Liver (tissue), 9 donors: Measurements from ENCODE around the gene TOM1L2. TPM values are rescaled to one million over a fixed set of nuclear protein-coding genes. Genes with fewer than 3 reads are reported as not detected.

Experiments
- DNase-seq: peaks from one replicate; pipeline ENCODE4 v3.0.0-alpha.2; 2017; ENCODE audit warnings: low spot score
- H3K27ac ChIP-seq, 2 donors: one replicate each; pipeline ENCODE4 v1.7.0; 2013; ENCODE audit warnings: inconsistent platforms in 2 of 2, low read length in 2 of 2, control low read depth in 1 of 2, low read depth in 1 of 2, mild to moderate bottlenecking in 1 of 2
- H3K27me3 ChIP-seq, 4 donors: one replicate each; pipeline versions ENCODE4 v1.6.1 to v1.7.0; 2013; ENCODE audit warnings: low read length in 3 of 4, inconsistent platforms in 1 of 4, mild to moderate bottlenecking in 1 of 4, moderate library complexity in 1 of 4; ENCODE audit not compliant: control insufficient read depth in 4 of 4, insufficient read depth in 4 of 4
- H3K36me3 ChIP-seq, 4 donors: one replicate each; pipeline versions ENCODE4 v1.6.1 to v1.7.0; 2013; ENCODE audit warnings: low read length in 3 of 4, mild to moderate bottlenecking in 3 of 4, low read depth in 1 of 4, moderate library complexity in 1 of 4; ENCODE audit not compliant: control insufficient read depth in 4 of 4, insufficient read depth in 3 of 4
- H3K4me1 ChIP-seq, 4 donors: one replicate each; pipeline versions ENCODE4 v1.6.1 to v1.7.0; 2013; ENCODE audit warnings: low read length in 3 of 4, mild to moderate bottlenecking in 3 of 4, moderate library complexity in 1 of 4; ENCODE audit not compliant: control insufficient read depth in 4 of 4, insufficient read depth in 4 of 4
- H3K4me3 ChIP-seq, 3 donors: one replicate each; pipeline versions ENCODE4 v1.6.1 to v1.7.0; 2013; ENCODE audit warnings: low read length in 3 of 3, control low read depth in 1 of 3, low read depth in 1 of 3, mild to moderate bottlenecking in 1 of 3
- H3K9ac ChIP-seq, 2 donors: one replicate each; pipeline ENCODE4 v1.7.0; 2013; ENCODE audit warnings: low read length in 2 of 2, mild to moderate bottlenecking in 2 of 2, moderate library complexity in 2 of 2, control low read depth in 1 of 2, low read depth in 1 of 2
- H3K9me3 ChIP-seq, 4 donors: one replicate each; pipeline versions ENCODE4 v1.6.1 to v1.7.0; 2013; ENCODE audit warnings: low read length in 3 of 4; ENCODE audit not compliant: control insufficient read depth in 4 of 4
- GABPA ChIP-seq, 2 donors: IDR thresholded peaks in 1 of 2; conservative IDR thresholded peaks in 1 of 2; 2 replicates each; pipeline ENCODE4 v1.6.1; 2016; ENCODE audit warnings: antibody characterized with exemption in 2 of 2, mild to moderate bottlenecking in 1 of 2, moderate library complexity in 1 of 2
- HNF4A ChIP-seq, 2 donors: conservative IDR thresholded peaks; 2 replicates each; pipeline ENCODE4 v1.6.1; 2016; ENCODE audit warnings: antibody characterized with exemption in 2 of 2, mild to moderate bottlenecking in 2 of 2
- NR2F2 ChIP-seq: IDR thresholded peaks from 2 replicates; pipeline ENCODE4 v1.6.1; 2016; ENCODE audit warnings: antibody characterized with exemption
- RAD21 ChIP-seq, 2 donors: IDR thresholded peaks; 2 replicates each; pipeline ENCODE4 v1.6.1; 2016; ENCODE audit warnings: antibody characterized with exemption in 2 of 2, mild to moderate bottlenecking in 2 of 2
- RXRA ChIP-seq, 2 donors: IDR thresholded peaks; 2 replicates each; pipeline ENCODE4 v1.6.1; 2017 to 2018; ENCODE audit warnings: antibody characterized with exemption in 2 of 2, mild to moderate bottlenecking in 1 of 2
- SP1 ChIP-seq: IDR thresholded peaks from 2 replicates; pipeline ENCODE4 v1.6.1; 2018; ENCODE audit warnings: antibody characterized with exemption, mild to moderate bottlenecking
- WGBS: extraction: QIAGEN DNeasy Blood & Tissue Kit; methylation state at CpG from one replicate; pipeline ENCODE4 v1.1.7; 2013; 5-methylcytosine and 5-hydroxymethylcytosine counted together
- polyA plus RNA-seq, 2 donors: library from polyadenylated mRNA; stranded (reverse) in 1 of 2; unstranded in 1 of 2; fragments of 200-250 nt in 1 of 2; fragments of >200 nt in 1 of 2; fragmentation: Nextera tagmentation in 1 of 2; extraction: Ambion mirVana in 1 of 2; gene quantifications; one replicate each; pipeline versions ENCODE4 v1.2.1 to v1.2.3, GENCODE V29; 2013 to 2015
- total RNA-seq, 2 donors: library from RNA; depleted of rRNA; stranded (reverse); fragments of >200 nt; gene quantifications; one replicate each; pipeline ENCODE4 v1.2.3, GENCODE V29; 2014
- TF ChIP-seq, protein P1 (sequence below): IDR thresholded peaks from 2 replicates; pipeline ENCODE4 v1.6.1; 2016; ENCODE audit warnings: antibody characterized with exemption, mild to moderate bottlenecking
- TF ChIP-seq, protein P2 (sequence below): IDR thresholded peaks from 2 replicates; pipeline ENCODE4 v1.6.1; 2016; ENCODE audit warnings: antibody characterized with exemption
- TF ChIP-seq, protein P3 (sequence below): fragments of 150-350 bp; IDR thresholded peaks from 2 replicates; pipeline ENCODE4 v1.5.1; 2017; ENCODE audit warnings: improper control_type of control experiment, low read depth, low read length; ENCODE audit not compliant: missing input control
- TF ChIP-seq, protein P4 (sequence below): IDR thresholded peaks from 2 replicates; pipeline ENCODE4 v1.6.1; 2016; ENCODE audit warnings: antibody characterized with exemption
- donor health status: healthy.
- donor health status: healthy.
- donor health status: healthy.
- donor health status: healthy.
- donor health status: healthy.

Gene TOM1L2
- total and polyA plus RNA-seq, 4 donors = 5.0 to 24.0 (median 9.3) TPM

DNA sequence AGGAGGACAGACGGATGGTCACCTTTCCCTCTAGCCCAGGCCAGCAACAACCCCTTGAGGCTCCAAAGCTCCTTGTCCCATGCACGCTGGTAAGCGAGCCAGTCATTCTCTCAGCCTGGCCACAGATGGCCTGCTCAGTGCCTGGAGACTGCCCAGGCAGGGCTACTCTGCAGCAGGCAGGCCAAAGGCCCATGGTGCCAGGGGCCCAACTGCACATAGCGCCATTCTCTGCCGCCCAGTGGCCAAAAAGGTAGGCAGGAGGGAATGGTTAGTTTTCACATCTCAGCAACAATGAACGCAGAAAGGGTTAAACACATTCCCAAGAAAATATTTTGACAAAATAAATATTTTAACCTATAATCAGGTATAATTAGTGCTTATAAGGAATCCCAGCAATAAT, 127.7 kb downstream of the TOM1L2 start:
- H3K4me1 ChIP-seq = peaks cover 15 to 28% (median 21%) of the 10 kb centered on the region in 4 donors
- no peak for DNase-seq
- WGBS = 96% methylated on average over 6 of the region's 6 CpGs
- no peak overlapping the region for H3K4me3 ChIP-seq
- TF ChIP-seq RAD21 (IDR thresholded peaks at IDR 0.05) = no peak
- TF ChIP-seq HNF4A (conservative IDR thresholded peaks at IDR 0.05) = no peak
- no peaks in the 10 kb centered on the region for H3K36me3 ChIP-seq
- no peak overlapping the region for H3K27ac ChIP-seq
- H3K27me3 ChIP-seq = no peaks in the 10 kb centered on the region
- H3K9me3 ChIP-seq = no peaks in the 10 kb centered on the region
- H3K9ac ChIP-seq = no peak overlapping the region

DNA sequence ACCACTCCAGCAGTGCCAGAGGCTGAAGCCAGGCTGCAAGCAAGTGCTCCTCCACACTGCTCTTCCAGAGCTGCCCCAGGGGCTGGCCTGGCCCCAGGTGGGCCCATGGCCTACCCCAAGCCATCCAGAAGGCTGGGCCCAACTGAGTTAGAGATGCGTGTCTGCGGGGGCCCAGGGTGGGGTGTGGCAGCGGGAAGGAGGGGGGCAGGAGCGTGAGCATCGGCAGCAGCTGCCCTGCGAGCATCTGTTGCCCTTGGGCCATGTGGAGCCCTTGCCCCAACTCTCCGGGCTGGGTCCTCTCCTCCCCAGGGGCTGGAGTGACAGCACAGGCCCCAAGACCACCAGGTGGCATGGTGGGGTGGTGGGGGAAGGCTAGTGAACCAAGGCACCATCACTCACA, 128.1 kb downstream of the TOM1L2 start:
- no peak for DNase-seq
- no peaks in the 10 kb centered on the region for H3K36me3 ChIP-seq
- H3K9ac ChIP-seq = no peak overlapping the region
- H3K4me1 ChIP-seq = peaks cover 12 to 28% (median 22%) of the 10 kb centered on the region in 4 donors
- H3K4me3 ChIP-seq = no peak overlapping the region
- WGBS = 93% methylated on average over 7 of the region's 7 CpGs
- TF ChIP-seq SP1 (no peak), NR2F2 (no peak)
- TF ChIP-seq, protein P1, sequence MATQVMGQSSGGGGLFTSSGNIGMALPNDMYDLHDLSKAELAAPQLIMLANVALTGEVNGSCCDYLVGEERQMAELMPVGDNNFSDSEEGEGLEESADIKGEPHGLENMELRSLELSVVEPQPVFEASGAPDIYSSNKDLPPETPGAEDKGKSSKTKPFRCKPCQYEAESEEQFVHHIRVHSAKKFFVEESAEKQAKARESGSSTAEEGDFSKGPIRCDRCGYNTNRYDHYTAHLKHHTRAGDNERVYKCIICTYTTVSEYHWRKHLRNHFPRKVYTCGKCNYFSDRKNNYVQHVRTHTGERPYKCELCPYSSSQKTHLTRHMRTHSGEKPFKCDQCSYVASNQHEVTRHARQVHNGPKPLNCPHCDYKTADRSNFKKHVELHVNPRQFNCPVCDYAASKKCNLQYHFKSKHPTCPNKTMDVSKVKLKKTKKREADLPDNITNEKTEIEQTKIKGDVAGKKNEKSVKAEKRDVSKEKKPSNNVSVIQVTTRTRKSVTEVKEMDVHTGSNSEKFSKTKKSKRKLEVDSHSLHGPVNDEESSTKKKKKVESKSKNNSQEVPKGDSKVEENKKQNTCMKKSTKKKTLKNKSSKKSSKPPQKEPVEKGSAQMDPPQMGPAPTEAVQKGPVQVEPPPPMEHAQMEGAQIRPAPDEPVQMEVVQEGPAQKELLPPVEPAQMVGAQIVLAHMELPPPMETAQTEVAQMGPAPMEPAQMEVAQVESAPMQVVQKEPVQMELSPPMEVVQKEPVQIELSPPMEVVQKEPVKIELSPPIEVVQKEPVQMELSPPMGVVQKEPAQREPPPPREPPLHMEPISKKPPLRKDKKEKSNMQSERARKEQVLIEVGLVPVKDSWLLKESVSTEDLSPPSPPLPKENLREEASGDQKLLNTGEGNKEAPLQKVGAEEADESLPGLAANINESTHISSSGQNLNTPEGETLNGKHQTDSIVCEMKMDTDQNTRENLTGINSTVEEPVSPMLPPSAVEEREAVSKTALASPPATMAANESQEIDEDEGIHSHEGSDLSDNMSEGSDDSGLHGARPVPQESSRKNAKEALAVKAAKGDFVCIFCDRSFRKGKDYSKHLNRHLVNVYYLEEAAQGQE = no peak
- no peaks in the 10 kb centered on the region for H3K9me3 ChIP-seq
- no peak overlapping the region for H3K27ac ChIP-seq
- no peaks in the 10 kb centered on the region for H3K27me3 ChIP-seq

DNA sequence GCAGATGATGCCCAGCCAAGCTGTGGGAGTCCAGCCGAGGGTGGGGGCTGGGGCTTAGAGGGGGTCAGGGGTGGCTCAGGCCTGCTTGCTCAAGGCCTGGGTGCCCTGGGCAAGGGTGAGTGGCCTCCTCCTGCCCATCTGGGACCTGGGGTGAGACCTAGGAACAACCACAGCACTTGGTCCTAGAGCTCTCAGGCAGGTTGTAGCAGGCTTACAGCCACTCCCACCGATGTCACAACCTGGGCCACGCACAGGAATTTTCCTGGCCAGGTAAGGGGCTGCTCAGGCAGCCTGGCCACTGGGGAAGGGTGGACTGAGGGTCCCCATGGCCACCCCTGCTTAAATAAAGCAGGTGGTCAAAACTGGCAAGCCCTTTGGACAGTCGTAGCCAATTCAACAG, 129.1 kb downstream of the TOM1L2 start:
- 80% methylated on average over 4 of the region's 4 CpGs for WGBS
- H3K36me3 ChIP-seq = no peaks in the 10 kb centered on the region
- no peak for DNase-seq
- H3K27ac ChIP-seq = no peak overlapping the region
- H3K4me1 ChIP-seq = peaks cover 15 to 32% (median 24%) of the 10 kb centered on the region in 4 donors
- TF ChIP-seq RXRA (IDR thresholded peaks at IDR 0.05) = no peak
- TF ChIP-seq, protein P2, sequence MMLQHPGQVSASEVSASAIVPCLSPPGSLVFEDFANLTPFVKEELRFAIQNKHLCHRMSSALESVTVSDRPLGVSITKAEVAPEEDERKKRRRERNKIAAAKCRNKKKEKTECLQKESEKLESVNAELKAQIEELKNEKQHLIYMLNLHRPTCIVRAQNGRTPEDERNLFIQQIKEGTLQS = no peak
- no peak for TF ChIP-seq HNF4A (conservative IDR thresholded peaks at IDR 0.05)
- no peak for TF ChIP-seq GABPA (IDR thresholded peaks at IDR 0.05 in 1 of 2, conservative IDR thresholded peaks at IDR 0.05 in 1 of 2)
- no peak for TF ChIP-seq SP1
- H3K4me3 ChIP-seq = no peak overlapping the region
- no peaks in the 10 kb centered on the region for H3K27me3 ChIP-seq
- H3K9ac ChIP-seq = no peak overlapping the region
- no peaks in the 10 kb centered on the region for H3K9me3 ChIP-seq

DNA sequence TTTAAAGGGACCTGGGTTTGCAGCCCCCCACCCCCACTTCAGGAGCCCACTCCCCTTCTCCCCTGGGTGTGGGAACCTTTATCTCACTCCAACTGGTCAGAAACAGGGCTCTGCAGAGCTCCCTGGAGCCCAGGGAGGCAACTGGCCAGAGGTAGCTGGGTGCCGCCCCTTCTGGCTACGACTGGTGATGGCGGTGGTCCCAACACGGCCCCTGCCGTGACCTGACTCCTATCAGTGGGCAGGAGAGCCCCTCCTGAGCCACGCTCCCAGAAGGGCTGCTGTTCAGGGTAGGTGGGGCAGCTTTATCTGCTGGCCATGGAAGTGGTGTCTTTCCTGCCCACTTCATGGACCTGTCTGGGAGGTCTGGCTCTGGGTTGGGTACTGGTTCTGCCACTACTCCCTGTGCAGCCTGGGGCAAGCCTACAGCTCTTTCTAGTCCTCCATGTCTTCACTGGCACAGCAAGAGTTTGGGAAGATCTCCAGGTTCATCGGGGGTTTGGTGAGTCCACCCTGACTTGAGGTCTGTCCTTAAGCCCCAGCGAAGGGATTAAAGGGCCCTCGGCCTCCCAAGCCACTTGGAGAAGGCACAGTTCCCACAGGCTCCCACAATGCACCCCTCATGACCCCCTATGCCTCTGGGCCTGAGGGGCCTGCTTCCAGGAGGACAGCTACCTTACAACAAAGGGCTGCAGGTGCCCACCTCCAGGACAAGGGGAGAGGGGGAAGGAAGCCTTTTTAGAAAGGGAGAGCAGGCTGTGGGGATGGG, 129.9 kb downstream of the TOM1L2 start:
- TF ChIP-seq, protein P2 = no peak
- TF ChIP-seq, protein P3, sequence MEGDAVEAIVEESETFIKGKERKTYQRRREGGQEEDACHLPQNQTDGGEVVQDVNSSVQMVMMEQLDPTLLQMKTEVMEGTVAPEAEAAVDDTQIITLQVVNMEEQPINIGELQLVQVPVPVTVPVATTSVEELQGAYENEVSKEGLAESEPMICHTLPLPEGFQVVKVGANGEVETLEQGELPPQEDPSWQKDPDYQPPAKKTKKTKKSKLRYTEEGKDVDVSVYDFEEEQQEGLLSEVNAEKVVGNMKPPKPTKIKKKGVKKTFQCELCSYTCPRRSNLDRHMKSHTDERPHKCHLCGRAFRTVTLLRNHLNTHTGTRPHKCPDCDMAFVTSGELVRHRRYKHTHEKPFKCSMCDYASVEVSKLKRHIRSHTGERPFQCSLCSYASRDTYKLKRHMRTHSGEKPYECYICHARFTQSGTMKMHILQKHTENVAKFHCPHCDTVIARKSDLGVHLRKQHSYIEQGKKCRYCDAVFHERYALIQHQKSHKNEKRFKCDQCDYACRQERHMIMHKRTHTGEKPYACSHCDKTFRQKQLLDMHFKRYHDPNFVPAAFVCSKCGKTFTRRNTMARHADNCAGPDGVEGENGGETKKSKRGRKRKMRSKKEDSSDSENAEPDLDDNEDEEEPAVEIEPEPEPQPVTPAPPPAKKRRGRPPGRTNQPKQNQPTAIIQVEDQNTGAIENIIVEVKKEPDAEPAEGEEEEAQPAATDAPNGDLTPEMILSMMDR = no peak
- TF ChIP-seq RXRA (IDR thresholded peaks at IDR 0.05) = no peak
- no peak for TF ChIP-seq GABPA (IDR thresholded peaks at IDR 0.05 in 1 of 2, conservative IDR thresholded peaks at IDR 0.05 in 1 of 2)
- TF ChIP-seq, protein P4, sequence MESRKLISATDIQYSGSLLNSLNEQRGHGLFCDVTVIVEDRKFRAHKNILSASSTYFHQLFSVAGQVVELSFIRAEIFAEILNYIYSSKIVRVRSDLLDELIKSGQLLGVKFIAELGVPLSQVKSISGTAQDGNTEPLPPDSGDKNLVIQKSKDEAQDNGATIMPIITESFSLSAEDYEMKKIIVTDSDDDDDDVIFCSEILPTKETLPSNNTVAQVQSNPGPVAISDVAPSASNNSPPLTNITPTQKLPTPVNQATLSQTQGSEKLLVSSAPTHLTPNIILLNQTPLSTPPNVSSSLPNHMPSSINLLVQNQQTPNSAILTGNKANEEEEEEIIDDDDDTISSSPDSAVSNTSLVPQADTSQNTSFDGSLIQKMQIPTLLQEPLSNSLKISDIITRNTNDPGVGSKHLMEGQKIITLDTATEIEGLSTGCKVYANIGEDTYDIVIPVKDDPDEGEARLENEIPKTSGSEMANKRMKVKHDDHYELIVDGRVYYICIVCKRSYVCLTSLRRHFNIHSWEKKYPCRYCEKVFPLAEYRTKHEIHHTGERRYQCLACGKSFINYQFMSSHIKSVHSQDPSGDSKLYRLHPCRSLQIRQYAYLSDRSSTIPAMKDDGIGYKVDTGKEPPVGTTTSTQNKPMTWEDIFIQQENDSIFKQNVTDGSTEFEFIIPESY = no peak
- 86% methylated on average over 9 of the region's 9 CpGs for WGBS
- Histone ChIP-seq H3K9ac (peak overlapping the region in 1 of 2 donors; percentile 8), H3K36me3 (no peaks in the 10 kb centered on the region), H3K9me3 (no peaks in the 10 kb centered on the region), H3K27me3 (no peaks in the 10 kb centered on the region), H3K4me3 (no peak overlapping the region), H3K4me1 (peaks cover 17 to 40% (median 32%) of the 10 kb centered on the region in 4 donors), H3K27ac (peak overlapping the region; percentile 97 to 100)
- DNase-seq = no peak
